WTC11 (cell line): ENCODE data around the gene MLX.

ENCODE experiments used
- NFYB ChIP-seq: sonication (generic); formaldehyde crosslinking; conservative IDR thresholded peaks from 2 replicates; pipeline ENCODE4 v1.8.0; 2022; ENCODE audit warnings: low read depth, missing genetic modification reagents
- ZNF121 ChIP-seq: sonication (generic); formaldehyde crosslinking; IDR thresholded peaks from 2 replicates; pipeline ENCODE4 v1.8.0; 2023; ENCODE audit warnings: missing genetic modification reagents
- ZNF396 ChIP-seq: fragments of 250-450 bp; sonication (Bioruptor Pico); IDR thresholded peaks from 2 replicates; pipeline ENCODE4 v1.8.0; 2021; ENCODE audit warnings: mild to moderate bottlenecking, moderate library complexity, borderline replicate concordance
- TF ChIP-seq, protein P1 (sequence below): fragments of 200-600 bp; IDR thresholded peaks from 2 replicates; pipeline ENCODE4 v1.8.0; 2022; ENCODE audit warnings: antibody characterized with exemption
- TF ChIP-seq, protein P2 (sequence below): sonication (generic); formaldehyde crosslinking; IDR thresholded peaks from 2 replicates; pipeline ENCODE4 v1.8.0; 2022; ENCODE audit warnings: mild to moderate bottlenecking, missing genetic modification reagents

DNA sequence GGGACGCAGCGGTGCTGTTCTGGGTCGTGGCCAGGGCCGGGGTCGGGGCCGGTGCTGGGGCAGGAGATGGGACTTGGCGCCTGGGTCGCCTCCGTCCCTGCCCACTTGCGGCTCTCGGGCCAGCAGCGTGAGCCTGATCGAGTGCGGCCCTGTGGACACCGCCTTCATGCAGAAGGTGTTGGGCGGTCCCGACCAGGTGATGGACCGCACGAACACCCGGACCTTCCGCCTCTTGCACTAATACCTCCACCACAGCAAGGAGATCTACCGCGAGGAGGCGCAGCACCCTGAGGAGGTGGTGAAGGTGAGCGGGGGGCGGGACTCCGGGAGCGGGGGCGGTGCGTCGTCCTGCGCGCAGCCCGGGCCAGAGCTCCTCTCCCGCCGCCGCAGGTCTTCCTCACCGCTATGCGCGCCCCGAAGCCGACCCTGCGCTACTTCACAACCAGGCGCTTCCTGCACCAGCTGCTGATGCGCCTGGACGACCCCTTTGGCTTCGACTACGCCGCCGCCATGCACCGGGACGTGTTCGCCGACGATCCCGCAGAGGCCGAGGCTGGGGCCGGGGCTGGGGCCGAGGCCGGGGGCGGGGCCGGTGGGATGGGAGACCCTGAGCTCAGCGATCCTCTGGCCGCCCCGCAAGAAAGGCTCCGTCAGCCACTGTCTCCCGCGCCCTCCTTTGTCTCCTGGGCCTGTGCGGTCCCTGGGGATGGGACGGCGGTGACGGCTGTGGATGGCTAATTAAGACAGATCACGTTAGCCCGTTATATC, 18.6 kb upstream of the MLX start:
- TF ChIP-seq ZNF396: no peak
- no peak for TF ChIP-seq ZNF121
- TF ChIP-seq, protein P1, sequence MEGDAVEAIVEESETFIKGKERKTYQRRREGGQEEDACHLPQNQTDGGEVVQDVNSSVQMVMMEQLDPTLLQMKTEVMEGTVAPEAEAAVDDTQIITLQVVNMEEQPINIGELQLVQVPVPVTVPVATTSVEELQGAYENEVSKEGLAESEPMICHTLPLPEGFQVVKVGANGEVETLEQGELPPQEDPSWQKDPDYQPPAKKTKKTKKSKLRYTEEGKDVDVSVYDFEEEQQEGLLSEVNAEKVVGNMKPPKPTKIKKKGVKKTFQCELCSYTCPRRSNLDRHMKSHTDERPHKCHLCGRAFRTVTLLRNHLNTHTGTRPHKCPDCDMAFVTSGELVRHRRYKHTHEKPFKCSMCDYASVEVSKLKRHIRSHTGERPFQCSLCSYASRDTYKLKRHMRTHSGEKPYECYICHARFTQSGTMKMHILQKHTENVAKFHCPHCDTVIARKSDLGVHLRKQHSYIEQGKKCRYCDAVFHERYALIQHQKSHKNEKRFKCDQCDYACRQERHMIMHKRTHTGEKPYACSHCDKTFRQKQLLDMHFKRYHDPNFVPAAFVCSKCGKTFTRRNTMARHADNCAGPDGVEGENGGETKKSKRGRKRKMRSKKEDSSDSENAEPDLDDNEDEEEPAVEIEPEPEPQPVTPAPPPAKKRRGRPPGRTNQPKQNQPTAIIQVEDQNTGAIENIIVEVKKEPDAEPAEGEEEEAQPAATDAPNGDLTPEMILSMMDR: no peak; the same call in 1 of the 2 replicates
- no peak for TF ChIP-seq NFYB (CRISPR knock-in tag)
- TF ChIP-seq, protein P2, sequence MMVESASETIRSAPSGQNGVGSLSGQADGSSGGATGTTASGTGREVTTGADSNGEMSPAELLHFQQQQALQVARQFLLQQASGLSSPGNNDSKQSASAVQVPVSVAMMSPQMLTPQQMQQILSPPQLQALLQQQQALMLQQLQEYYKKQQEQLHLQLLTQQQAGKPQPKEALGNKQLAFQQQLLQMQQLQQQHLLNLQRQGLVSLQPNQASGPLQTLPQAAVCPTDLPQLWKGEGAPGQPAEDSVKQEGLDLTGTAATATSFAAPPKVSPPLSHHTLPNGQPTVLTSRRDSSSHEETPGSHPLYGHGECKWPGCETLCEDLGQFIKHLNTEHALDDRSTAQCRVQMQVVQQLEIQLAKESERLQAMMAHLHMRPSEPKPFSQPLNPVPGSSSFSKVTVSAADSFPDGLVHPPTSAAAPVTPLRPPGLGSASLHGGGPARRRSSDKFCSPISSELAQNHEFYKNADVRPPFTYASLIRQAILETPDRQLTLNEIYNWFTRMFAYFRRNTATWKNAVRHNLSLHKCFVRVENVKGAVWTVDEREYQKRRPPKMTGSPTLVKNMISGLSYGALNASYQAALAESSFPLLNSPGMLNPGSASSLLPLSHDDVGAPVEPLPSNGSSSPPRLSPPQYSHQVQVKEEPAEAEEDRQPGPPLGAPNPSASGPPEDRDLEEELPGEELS (CRISPR knock-in tag): peak; percentile 16; the same call in 1 of the 2 replicates
